ENCODE data around the gene PLCH1.
"Not testable (repeated sequence)": the region's sequence is repeated elsewhere in the genome, so short reads cannot be mapped to it uniquely, and the experiment has no call there.

DNA sequence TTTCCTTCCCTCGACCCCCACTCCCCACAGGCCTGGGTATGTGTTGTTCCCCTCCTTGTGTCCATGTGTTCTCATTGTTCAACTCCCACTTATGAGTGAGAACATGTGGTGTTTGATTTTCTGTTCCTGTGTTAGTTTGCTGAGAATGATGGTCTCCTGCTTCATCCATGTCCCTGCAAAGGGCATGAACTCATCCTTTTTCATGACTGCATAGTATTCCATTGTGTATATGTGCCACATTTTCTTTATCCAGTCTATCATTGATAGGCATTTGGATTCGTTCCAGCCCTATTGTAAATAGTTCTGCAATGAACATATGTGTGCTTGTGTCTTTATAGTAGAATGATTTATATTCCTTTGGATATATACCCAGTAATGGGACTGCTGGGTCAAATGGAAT lies 350.0 kb downstream of the PLCH1 start:
- TF ChIP-seq, protein P1, sequence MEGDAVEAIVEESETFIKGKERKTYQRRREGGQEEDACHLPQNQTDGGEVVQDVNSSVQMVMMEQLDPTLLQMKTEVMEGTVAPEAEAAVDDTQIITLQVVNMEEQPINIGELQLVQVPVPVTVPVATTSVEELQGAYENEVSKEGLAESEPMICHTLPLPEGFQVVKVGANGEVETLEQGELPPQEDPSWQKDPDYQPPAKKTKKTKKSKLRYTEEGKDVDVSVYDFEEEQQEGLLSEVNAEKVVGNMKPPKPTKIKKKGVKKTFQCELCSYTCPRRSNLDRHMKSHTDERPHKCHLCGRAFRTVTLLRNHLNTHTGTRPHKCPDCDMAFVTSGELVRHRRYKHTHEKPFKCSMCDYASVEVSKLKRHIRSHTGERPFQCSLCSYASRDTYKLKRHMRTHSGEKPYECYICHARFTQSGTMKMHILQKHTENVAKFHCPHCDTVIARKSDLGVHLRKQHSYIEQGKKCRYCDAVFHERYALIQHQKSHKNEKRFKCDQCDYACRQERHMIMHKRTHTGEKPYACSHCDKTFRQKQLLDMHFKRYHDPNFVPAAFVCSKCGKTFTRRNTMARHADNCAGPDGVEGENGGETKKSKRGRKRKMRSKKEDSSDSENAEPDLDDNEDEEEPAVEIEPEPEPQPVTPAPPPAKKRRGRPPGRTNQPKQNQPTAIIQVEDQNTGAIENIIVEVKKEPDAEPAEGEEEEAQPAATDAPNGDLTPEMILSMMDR (CRISPR knock-in tag; IDR thresholded peaks at IDR 0.05) = not testable (repeated sequence)
- not testable (repeated sequence) for TF ChIP-seq SIX4 (CRISPR knock-in tag; IDR thresholded peaks at IDR 0.05)

Data from HepG2 (cell line).